ENCODE measurements around the gene KCNJ10.

KCNJ10 gene

DNA sequence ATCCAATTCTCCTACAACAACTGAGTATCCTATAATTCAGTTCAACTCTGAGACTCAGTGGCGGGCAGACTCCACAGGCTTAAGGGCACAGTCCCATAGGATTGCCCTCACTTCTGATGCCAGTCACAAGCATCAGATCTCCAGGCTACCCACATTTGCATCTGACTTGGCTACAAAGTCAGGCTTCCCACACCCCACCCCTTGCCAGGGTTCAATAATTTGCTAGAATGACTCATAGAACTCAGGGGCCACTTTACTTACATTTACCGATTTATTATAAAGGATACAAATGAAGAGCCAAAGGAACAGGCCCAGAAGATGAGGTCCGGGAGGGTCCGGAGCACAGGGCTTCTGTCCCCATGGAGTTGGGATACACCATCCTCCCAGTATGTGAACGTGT is 80.0 kb downstream of the KCNJ10 start:
- DNase-seq (ENCODE audit: low spot score) = no peak

DNA sequence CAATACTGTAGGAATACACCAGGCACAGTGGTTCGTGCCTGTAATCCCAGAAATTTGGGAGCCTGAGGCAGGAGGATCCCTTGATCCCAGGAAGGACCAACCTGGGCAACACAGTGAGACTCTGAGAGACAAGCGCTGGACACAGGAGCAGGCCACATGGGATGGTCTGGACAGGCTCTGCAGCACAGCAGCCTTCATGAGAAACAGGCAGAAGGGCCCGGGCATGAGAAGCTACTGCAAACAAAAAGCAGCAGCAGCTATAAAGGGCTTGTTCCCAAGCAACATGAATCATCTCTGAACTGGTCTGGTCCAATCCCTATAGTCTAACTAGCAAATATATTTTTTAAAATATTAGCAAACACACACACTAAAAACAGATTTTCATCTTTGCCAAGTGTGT is 80.4 kb downstream of the KCNJ10 start:
- no peak for DNase-seq (ENCODE audit: low spot score)

DNA sequence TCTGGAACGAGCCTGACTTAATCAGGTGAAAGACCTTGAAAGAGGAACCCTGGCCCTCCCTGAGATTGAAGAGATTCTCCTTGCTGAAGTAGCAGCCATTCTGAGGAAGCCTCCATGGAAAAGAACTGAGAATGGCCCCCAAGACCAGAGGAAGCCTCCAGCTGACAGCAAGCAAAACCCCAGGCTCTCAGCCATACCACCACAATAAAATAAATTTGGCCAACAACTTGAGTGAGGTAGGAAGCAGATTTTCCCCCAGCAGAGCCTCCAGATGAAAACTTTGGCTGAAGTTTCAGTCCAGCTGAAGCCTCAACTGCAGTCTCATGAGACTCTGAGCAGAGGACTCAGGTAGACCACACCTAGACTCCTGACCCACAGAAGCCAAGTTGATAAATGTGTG is 82.0 kb downstream of the KCNJ10 start:
- no peak for DNase-seq (ENCODE audit: low spot score)

DNA sequence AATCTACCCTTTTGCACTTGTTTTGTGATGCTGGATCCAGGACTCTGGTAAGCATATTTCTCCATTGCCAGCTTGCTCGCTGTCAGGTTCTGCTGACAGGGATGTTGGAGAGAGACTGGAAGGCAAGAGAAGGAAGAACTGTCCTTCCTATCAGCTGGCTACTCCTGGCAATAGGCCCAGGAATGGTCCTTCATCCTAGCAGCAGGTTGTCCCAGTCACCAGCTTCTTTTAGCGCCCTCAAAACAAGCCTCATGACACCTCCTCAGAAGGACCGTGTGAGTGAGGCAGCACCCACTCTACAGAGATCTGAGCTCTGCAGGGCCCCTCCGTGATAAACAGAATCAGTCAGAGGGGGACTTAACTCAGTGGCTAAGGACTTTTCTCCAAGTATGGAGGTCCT is 82.8 kb downstream of the KCNJ10 start:
- DNase-seq (ENCODE audit: low spot score) = no peak

DNA sequence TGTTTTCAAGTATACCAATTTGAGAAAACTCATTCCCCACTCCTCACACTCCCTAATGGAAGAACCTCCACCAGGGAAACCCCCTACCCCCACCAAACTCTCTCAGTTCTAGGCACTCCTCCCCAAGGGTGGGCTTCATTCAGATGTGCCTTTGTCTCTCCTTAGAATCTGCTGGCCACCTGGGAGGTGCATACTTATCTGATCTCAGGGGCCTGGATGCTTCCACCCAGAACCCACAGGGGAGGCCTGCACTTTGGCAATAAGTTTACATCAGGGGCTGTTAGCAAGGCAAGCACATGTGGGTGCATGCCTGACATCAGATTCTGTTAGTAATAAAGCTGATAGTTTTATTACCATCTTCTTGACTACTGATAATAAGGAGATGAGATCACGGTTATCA is 83.4 kb downstream of the KCNJ10 start:
- no peak for DNase-seq (ENCODE audit: low spot score)

DNA sequence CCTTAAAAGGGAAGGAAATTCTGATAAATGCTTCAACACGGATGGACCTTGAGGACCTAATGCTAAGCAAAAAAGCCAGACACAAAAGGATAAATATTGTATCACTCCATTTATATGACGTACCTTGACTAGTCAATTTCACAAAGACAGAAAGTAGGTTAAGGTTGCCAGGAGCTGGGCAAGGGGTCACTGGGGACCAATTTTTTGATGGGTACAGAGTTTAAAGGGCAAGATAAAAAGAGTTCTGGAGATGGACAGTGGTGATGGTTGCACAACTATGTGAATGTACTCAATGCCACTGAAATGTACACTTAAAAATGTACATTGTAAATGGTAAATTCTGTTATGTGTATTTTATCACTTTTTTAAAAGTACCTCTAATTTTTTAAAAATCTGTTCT is 83.9 kb downstream of the KCNJ10 start:
- no peak for DNase-seq (ENCODE audit: low spot score)

DNA sequence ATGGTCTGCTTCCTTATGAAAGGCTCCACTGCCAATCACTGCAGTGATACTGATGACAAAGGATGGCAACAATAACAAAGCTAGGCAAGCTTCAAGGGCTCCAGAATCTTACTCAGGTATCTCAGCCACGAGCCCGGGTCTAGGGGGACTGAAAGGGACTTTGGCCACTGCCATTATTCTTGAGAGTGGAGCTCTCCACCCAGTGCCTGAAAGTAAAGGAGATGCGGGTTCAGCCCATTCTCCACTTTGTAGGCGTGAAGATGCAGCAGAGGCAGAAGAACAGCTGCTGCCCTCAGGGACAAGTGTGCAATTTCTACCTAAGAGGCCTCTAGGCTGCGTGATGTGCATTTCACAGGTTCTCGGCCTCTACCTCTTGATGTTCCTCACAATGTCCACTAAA is 84.5 kb downstream of the KCNJ10 start:
- no peak for DNase-seq (ENCODE audit: low spot score)

DNA sequence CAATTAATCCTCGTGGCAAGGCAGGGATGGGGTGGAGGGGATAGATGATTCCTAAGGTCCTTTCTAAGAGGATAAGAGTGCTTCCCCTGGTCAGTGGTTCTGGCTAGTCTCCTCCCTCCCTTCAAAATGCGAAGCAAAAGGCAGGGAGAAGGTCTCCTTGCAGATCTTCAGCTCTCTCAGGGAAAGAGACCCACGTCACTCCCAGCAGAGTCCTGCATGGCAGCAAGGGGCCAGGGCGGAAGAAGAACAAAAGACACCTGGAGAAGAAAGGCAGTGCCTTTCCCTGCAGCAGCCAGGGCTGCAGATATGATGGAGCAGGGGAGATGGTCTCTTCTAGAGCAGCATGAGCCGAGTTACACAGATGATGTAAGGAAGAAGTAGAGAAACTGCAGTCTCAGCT is 86.3 kb downstream of the KCNJ10 start:
- DNase-seq (ENCODE audit: low spot score) = no peak

DNA sequence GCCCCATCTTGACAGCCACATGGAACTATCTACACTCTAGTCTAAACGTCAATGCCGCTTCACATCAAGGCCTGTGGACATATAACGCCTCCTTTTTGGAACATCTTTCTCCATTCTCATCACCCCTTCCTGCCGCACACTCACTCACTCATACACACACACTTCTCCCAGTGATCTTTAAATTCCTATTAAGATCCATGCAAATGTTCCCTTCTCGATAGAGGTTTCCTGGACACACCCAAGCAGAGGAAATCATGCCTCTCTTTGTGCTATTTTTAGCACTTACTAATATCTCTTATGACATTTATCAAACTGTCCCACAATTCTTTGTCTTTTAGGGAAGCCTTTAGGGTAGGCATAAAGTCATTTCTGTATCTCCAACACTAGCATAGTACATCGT is 87.7 kb downstream of the KCNJ10 start:
- no peak for DNase-seq (ENCODE audit: low spot score)

DNA sequence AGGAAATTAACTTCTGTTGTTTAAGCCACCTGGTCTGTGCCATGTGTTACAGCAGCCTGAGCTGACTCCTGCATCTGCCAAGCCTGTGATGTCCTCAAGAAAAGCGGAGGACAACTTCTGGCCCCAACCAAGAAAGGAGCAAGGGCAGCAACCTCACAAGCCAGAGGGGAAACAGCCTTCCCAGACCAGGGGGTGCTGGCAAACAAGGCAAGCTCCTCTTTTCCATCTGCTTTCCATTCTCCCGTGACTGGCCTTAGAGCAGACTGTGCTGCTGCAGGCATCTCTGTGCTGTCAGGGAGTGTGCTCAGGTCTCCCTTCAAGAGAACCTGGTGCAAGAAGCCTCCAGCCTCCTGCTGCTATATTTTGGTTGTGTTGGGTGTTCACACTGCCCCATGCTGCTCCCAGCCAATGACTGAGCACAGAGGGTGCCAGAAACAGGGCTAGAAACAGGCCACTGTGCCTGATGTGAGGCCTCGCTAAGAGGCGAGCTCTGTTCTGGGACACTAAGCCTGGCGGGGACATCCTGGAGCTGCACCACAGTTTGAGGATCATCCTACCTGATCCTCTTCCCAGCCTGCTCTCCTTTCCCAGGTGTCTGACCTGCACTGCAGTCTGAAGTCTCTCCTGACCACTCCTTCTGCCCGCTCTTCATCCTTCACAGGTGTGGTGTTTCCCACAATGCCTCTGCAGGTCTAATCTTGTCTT is 88.5 kb downstream of the KCNJ10 start:
- no peak for DNase-seq (ENCODE audit: low spot score)

DNA sequence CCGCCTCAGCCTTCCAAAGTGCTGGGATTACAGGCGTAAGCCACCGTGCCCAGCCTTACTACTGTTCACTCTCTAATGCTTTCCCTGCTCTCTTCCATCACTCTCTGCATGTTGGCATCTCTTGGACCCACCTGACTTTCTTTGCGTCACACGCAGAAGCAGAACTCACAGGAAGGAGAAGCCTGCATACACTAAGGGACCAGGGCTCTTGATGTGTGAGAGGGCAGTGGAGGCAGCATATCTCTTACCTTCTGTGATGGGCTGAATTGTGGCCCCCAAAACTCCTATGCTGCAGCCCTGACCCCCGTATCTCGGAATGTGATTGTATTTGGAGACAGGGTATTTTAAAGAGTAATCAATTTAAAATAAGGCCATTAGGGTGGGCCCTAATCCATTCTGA is 89.2 kb downstream of the KCNJ10 start:
- no peak for DNase-seq (ENCODE audit: low spot score)

DNA sequence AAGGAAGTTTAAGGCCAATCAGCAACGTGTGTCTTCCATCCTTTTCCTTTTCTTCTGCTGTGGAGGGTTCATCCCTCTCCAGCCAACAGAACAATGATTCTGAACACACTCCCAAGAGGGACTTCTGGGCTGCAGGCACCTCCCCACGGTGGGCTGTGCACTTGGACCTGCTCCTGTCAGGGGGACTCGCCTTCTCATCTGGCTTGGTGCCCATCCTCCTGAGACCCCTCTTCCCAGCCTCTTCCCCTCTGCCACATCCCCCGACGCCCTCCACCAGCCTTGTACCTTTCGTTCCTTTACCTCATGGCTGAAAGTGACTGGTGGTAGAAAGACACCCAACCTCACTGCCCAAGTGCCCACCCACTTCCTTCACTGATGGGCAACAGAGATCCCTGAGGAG is 89.9 kb downstream of the KCNJ10 start:
- no peak for DNase-seq (ENCODE audit: low spot score)

DNA sequence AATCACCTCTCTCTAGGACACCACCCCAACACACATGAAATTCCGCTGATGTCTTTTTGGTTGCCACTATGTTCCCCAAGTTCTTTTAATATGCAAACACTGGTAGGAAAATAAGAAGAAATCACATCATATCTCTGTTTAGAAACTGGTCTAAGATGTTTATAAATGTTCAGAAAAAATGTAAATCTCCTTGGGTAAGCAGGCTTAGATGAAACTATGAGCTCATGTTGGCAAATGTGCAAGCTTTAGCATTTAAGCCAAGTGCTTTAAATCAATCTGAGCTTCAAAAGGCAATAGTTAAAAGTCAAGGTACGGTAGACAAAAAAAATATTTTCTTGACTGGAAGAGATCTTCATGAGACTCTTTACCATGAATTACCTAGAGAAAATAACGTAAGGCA is 90.7 kb downstream of the KCNJ10 start:
- DNase-seq (ENCODE audit: low spot score) = no peak

DNA sequence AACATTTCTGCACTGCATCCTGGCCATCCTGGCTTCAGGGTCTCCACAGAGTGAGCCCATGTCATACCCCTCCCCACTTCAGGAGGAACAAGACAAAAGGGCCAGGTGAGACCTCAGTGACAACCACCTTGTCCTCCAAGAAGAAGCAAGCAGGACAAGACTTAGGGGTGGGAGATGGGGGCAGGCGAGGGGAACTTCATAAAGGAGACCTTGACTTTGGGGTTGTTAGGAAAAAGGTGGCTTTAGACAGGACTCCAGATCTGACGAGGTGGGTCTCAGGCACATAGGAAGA is 91.9 kb downstream of the KCNJ10 start:
- DNase-seq (ENCODE audit: low spot score) = no peak

DNA sequence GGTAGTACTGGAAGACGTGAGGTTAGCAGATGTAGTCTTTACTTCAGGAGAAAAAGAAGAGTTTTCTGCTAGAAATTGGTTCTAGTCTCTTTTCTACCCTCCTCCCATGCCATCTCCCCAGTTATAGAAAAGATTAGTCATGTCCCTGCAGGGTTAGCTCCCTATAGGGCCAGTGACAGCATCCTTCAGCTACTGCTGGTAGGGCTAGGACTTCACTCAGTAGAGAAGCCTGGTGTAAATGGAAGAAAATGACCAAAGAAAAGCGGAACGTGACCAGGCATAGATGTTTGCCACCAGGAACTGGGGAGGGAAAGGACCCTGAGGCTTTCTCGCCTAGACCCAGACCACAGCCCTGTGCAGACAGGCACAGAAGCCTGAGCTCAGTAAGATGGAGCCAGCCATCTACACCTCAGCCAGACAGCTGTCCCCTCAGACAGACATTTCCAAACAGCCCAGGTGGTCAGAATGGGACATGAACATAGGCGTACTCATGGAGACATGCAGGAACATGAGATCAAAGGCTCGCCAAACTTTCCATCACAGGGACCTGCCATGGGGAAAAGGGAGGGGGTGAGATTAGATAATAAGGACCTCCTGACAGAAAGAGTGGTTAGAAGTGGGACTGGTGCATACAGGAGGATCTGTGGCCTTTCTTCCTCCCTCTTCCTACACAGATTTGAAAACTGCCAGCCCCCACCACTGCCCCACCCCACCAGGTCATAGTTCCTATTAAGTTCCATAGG is 92.4 kb downstream of the KCNJ10 start:
- DNase-seq (ENCODE audit: low spot score) = no peak

DNA sequence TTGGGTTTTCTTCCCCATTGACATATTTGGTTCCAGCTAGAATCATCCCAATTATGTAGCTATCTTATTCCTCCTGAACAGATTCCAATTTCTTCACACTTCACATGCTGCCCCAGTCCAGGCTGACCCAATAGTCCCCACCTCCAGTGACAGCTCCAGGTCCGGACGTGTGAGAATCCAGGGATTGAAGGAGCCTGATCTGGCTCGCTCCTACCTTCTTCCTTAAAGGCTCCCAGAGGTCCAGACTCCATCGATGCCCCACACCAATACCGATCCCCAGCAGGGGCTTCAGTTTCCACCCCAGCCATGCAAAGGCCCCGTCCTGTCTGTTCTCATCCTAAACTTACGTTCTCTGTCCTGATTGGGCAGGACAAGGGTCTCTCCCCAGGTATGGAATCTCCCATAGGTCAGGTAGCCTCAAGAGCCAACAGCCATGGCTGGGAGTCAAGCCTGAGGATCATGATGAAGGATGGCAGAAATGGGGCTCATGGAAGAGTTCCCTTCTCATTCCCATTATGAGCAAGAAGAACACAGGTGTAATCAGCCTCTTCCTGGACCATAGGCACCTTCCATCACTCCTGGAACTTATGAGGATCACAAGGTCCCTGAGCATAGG is 95.5 kb downstream of the KCNJ10 start:
- DNase-seq (ENCODE audit: low spot score) = no peak

DNA sequence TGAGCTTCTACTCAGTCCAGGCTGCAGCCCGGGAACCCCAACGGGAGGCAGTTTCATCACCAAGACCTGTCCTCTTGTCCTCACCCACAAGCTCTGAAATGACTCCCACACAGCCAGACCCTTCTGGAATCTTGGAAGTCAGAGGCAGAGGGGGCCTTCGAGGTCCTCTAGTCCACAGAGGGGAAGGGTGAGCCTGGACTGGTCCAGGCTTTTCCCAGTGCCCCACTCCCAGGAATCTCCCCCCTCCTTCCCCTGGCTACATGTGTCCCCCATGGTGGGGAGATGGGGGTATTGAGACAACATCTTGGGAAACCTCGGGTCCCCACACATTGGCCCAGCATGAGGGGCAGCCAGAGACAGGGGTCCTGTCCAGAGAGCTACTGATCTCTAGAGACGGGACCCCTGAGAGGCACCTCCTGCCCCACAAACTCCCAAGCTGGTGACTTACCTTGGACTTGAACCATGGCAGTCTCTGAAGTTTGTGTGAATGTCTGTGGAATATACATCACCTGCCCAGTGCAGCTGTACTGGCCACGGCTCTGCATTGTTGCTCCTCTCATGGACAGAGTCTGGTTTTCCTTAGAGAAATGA is 96.5 kb downstream of the KCNJ10 start:
- DNase-seq (ENCODE audit: low spot score) = no peak

DNA sequence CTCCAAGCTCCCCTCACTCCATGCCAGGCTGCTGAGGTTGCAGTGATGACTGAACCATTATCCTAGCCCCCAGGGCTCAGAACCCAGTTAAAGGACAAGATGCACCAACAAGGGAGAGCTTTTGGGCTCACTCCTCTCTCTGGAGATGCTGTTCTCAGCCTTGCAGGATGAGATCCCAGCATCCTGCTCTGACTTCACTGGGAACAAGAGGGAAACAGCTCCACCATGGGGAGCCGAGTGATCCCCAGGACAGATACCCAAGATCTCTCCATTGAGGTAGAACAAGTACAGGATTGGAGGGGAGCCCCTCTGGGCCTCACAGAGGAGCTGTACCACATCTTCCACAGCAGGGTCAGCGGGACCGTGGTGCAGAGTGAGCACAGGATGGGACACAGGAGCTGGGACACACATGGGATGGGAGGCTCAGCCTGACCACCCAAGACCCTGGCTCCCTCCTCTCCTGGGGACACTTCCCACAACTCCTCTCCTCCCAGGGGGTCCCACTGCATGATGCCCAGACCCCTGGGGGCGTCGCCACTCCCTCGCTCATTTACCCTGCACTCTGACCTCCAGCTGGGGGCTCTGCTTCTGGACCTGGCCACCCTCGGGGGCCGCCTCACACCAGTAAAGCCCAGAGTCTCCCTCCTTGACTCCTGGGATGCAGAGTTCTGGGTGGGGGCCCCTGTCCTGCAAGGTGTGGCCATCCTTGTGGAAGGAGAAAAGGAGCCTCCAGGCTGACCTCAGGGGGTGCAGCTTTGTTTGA is 97.3 kb downstream of the KCNJ10 start:
- no peak for DNase-seq (ENCODE audit: low spot score)

DNA sequence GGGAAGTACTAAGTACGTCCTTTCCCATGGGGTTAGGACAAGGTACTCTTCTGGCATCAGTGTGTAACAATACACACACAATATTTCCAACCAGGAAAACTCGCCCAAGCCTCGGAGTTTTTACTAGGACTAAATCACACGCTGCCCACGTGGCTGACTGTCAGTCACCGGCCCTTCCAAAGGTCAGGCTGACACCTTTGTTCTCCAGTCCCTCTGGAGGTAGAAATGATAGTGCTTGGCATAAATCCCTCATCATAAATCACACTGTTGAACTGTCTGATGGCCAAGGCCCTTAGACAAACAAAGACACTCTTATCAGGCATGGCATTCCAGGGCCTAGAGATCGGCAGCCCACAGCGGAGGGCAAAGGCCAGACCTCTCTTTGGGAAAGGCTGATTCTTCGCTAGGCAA is 99.0 kb downstream of the KCNJ10 start:
- DNase-seq (ENCODE audit: low spot score) = no peak

DNA sequence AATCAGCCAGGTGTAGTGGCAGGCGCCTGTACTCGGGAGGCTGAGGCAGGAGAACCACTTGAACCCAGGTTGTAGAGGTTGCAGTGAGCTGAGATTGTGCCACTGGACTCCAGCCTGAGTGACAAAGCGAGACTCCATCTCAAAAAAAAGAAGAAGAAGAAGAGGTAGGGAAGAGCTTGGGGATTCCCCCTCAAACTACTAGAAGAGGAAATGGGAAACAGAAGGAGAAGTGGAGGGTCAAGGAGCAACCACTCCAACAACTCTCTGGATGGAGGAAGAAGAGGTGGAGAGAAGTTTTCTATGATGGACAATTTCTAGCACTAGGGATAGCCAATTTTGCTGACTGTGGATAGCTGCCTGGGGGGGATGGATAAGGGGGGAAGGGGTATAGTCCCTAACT is 101.1 kb downstream of the KCNJ10 start:
- DNase-seq (ENCODE audit: low spot score) = no peak

DNA sequence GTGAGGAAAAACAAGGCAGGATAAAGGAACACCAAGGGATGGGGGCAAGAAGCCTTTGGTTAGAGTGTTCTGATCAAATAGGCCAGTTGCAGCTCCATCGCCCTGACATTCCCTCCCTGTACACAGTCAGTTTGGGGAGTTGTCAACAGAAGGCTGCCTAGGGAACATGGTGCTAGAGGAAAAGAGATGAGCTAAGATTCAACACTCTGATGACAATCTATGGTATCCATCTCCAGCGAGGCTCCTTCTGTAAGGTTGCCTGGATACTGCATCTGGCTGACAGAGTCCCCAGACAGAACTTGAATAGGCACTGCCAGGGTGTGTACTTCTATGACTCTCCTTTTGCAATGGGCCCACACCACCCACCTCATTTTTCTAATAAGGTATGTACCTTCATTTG is 104.7 kb downstream of the KCNJ10 start:
- DNase-seq (ENCODE audit: low spot score) = no peak

DNA sequence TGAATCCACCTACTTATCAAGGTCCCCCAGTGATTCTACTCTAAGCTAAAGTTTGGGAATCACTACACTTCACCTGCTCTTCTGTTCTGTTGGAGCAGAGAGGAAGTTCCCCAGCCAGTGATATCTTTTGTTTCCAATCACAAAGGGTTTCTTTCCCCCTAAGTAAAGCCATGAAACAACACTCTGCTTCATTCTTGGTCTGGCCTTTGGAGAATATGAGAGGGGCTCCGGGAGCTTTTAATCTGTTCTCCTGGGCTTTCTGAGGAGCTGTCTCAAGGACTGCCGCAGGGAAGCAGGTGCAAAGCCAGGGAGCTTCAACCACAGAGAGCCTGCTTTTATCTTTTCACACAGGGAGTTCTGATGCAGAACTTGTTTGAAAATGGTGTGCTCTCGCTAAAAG is 105.8 kb downstream of the KCNJ10 start:
- no peak for DNase-seq (ENCODE audit: low spot score)

DNA sequence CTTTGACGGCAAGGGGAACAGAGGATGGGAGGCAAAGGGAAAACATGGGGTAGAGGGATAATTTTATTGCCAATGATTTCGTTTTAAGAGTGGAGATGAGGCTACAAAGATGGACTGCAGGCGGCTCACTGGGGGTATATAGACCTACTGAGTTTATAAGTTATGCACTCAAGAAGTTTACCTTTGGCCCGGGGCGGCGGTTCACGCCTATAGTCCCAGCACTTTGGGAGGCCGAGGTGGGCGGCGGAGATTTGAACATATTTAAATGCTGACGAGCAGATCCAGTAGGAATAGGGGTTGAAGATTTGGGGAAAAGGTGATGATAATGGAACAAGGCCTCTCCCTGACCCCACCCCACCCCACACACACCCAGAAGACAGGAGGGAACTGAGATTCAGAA is 107.8 kb downstream of the KCNJ10 start:
- DNase-seq (ENCODE audit: low spot score) = no peak

Measured in CD4-positive, alpha-beta T cell treated with Interleukin-15 for 4 hours (primary cell).